ENCODE measurements around the gene SCYGR8.

- TF ChIP-seq CTCF (IDR thresholded peaks at IDR 0.05; ENCODE audit: borderline replicate concordance, extremely low read depth, low read length, poor library complexity, severe bottlenecking) = no peak
- TF ChIP-seq EZH2 (IDR thresholded peaks at IDR 0.05; ENCODE audit: borderline replicate concordance, low read depth, low read length, severe bottlenecking) = no peak
Observed at GRCh38 chr2:227759411-227760118, 13.9 kb downstream of the SCYGR8 start.
